GM19463 (cell line): ENCODE results near the gene COL26A1.
"Not testable (repeated sequence)": the region's sequence is repeated elsewhere in the genome, so short reads cannot be mapped to it uniquely, and the experiment has no call there.

Experiments used
- ATAC-seq: cut with Tn5 transposase; IDR thresholded peaks from one replicate; pipeline ENCODE4 v1.9.1; 2021; ENCODE audit warnings: mild to moderate bottlenecking, moderate library complexity; ENCODE audit not compliant: unreplicated experiment

Gene COL26A1

GRCh38 chr7:101401390-101402080 is 38.9 kb downstream of the COL26A1 start:
- ATAC-seq = no peak

- no peak for ATAC-seq
Measured at GRCh38 chr7:101402081-101402779, 39.6 kb downstream of the COL26A1 start.

GRCh38 chr7:101402835-101403234 is 40.2 kb downstream of the COL26A1 start:
- no peak for ATAC-seq

- ATAC-seq = no peak
Measured at GRCh38 chr7:101405474-101406067, 42.9 kb downstream of the COL26A1 start.

GRCh38 chr7:101410743-101411507 is 48.2 kb downstream of the COL26A1 start:
- no peak for ATAC-seq

- ATAC-seq = no peak
Measured at GRCh38 chr7:101411508-101411874, 48.8 kb downstream of the COL26A1 start.

GRCh38 chr7:101412976-101413375 is 50.3 kb downstream of the COL26A1 start:
- ATAC-seq = no peak

- no peak for ATAC-seq
Measured at GRCh38 chr7:101418694-101419093, 56.0 kb downstream of the COL26A1 start.

GRCh38 chr7:101419831-101420230 is 57.2 kb downstream of the COL26A1 start:
- ATAC-seq = no peak

GRCh38 chr7:101420436-101420835 is 57.8 kb downstream of the COL26A1 start:
- ATAC-seq = no peak

GRCh38 chr7:101422356-101423195 is 59.9 kb downstream of the COL26A1 start:
- no peak for ATAC-seq

- no peak for ATAC-seq
Measured at GRCh38 chr7:101426303-101427011, 63.8 kb downstream of the COL26A1 start.

- ATAC-seq = no peak
Measured at GRCh38 chr7:101428093-101428866, 65.6 kb downstream of the COL26A1 start.

GRCh38 chr7:101432316-101432715 is 69.6 kb downstream of the COL26A1 start:
- ATAC-seq = no peak

- no peak for ATAC-seq
Measured at GRCh38 chr7:101433688-101434087, 71.0 kb downstream of the COL26A1 start.

GRCh38 chr7:101434155-101434554 is 71.5 kb downstream of the COL26A1 start:
- ATAC-seq = not testable (repeated sequence)

GRCh38 chr7:101435461-101436220 is 73.0 kb downstream of the COL26A1 start:
- ATAC-seq = no peak

- ATAC-seq = no peak
Measured at GRCh38 chr7:101436221-101436735, 73.6 kb downstream of the COL26A1 start.
